DMS153 (cell line): ENCODE results near the gene IRGM.

ENCODE experiments used
- DNase-seq: peaks from one replicate; lab custom pipeline; 2025; lab: John Stamatoyannopoulos, UW

The IRGM gene

GRCh38 chr5:150895431-150896428 is 49.4 kb downstream of the IRGM start:
- no peak for DNase-seq
